C4-2B (cell line): ENCODE data around the gene SMG6.

Source experiments
- H3K27ac ChIP-seq: fragments of 450-650 bp; 2 replicates; pipeline ENCODE4 v1.5.1; 2017
- CTCF ChIP-seq: fragments of 450-650 bp; conservative IDR thresholded peaks from 2 replicates; pipeline ENCODE4 v1.5.1; 2017; ENCODE audit warnings: mild to moderate bottlenecking
- ZFX ChIP-seq: fragments of 450-650 bp; IDR thresholded peaks from 2 replicates; pipeline ENCODE4 v1.6.1; 2017

Gene SMG6

GRCh38 chr17:2184993-2185931 is 118.3 kb downstream of the SMG6 start:
- TF ChIP-seq CTCF (no peak), ZFX (no peak)
- no peak overlapping the region for H3K27ac ChIP-seq

GRCh38 chr17:2183346-2183745 is 120.2 kb downstream of the SMG6 start:
- TF ChIP-seq CTCF (no peak), ZFX (no peak)
- no peak overlapping the region for H3K27ac ChIP-seq

- no peak for TF ChIP-seq CTCF
- TF ChIP-seq ZFX: no peak
- H3K27ac ChIP-seq: no peak overlapping the region
These were observed 121.6 kb downstream of the SMG6 start for GRCh38 chr17:2181897-2182448.

DNA sequence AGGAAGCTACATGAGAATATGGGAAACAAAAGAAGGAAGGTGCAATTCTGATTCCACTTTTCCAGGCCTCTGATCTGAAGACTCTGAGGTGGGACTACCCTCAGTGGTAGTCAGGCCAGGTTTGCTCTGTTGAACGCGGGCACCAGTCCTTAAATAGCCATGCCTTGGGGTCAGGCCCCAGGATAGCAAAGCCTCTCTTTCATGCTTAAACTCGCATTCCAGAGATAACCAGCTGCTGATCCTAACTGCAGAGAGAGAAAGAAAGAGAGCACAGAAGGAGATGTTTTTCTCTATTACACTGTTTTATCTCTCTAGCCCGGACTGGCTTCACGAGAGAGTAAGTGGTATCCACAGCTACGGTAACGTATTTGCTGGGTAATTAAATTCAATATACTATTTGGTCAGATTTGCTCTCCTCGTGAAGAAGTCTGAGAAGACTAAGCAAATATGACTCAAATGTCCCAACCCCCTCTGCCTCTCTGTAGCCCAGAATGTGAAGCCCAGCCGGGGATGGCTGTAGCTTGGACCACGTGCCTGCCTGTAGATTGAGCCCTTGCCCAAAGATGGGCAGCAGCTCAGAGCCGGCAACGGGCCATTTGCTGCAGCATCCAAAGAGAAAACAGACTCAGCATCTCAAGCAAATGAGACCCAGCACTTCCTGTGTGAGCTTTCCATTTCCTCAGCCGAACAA is 122.2 kb downstream of the SMG6 start:
- H3K27ac ChIP-seq: no peak overlapping the region
- TF ChIP-seq CTCF (no peak), ZFX (no peak)

- TF ChIP-seq CTCF (no peak), ZFX (no peak)
These were observed 122.8 kb downstream of the SMG6 start for GRCh38 chr17:2180768-2181167.

DNA sequence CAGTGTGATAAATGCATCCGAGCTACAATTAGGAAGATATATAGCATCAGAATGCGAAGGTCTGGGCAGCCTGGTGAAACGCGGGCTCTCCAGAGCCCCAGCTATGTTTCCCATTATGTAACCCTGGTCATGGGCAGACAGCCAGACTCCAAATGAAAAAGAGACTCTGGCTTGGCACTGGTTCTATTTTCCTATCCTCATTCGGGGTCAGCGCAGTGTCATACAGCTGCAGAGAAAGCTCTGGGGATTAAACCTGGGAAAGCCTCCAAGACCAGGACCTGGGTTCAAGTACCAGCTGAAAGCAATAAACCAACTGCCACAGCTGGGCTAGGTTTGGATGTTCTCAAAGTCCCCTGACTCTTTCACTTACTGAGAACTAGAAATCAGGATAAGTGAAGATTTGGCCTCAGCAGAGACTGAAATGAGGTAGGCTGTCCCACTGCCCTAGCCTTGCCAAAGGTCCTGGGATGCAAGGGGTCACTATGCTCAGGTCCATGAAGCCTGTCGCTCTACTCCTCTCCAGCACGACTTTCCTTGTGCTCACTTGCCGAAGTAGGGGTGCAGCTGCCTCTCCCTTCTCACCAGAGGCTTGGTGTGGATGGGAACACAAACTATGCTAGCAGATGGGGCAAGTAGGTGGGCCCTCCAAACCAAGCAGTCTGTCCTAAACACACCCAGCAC is 123.8 kb downstream of the SMG6 start:
- TF ChIP-seq CTCF (no peak), ZFX (no peak)
- H3K27ac ChIP-seq: no peak overlapping the region

More at GRCh38 chr17:2180768-2181167, 122.8 kb downstream of the SMG6 start:
- no peak overlapping the region for H3K27ac ChIP-seq
